Progenitor cell of endocrine pancreas (in vitro differentiated cells): ENCODE measurements around the gene CH25H. TPM values are rescaled to one million over a fixed set of nuclear protein-coding genes. Genes with fewer than 3 reads are reported as not detected.

Source experiments
- DNase-seq: peaks from one replicate; pipeline ENCODE4 v3.0.0; 2021; ENCODE audit warnings: low spot score; ENCODE audit not compliant: unreplicated experiment
- H3K27ac Mint-ChIP-seq: 2 replicates; pipeline ENCODE4 v1.8.0; 2021; ENCODE audit warnings: mild to moderate bottlenecking, moderate library complexity, mixed read lengths
- H3K27me3 Mint-ChIP-seq: 2 replicates; pipeline ENCODE4 v1.8.0; 2021; ENCODE audit warnings: mixed read lengths
- H3K36me3 Mint-ChIP-seq: 2 replicates; pipeline ENCODE4 v1.8.0; 2022; ENCODE audit warnings: mixed read lengths; ENCODE audit not compliant: insufficient read depth
- H3K4me1 Mint-ChIP-seq: 2 replicates; pipeline ENCODE4 v1.8.0; 2021; ENCODE audit warnings: low read depth, mixed read lengths
- H3K4me3 Mint-ChIP-seq: 2 replicates; pipeline ENCODE4 v1.8.0; 2021; ENCODE audit warnings: low read depth, mild to moderate bottlenecking, moderate library complexity, mixed read lengths
- H3K9me3 Mint-ChIP-seq: 2 replicates; pipeline ENCODE4 v1.8.0; 2021; ENCODE audit warnings: low read depth, mixed read lengths
- total RNA-seq: library from RNA; stranded (reverse); gene quantifications from 2 replicates; pipeline ENCODE4 v1.2.1, GENCODE V29; 2021
- TF ChIP-seq, protein P1 (sequence below): fragments of 200-600 bp; sonication (generic); IDR thresholded peaks from one replicate; pipeline ENCODE4 v1.5.0; 2021; ENCODE audit warnings: antibody characterized with exemption, mild to moderate bottlenecking; ENCODE audit not compliant: unreplicated experiment

Gene CH25H
- total RNA-seq, 1 donor from 2014 or later: not detected

- peaks cover 14% of the 10 kb centered on the region for H3K9me3 Mint-ChIP-seq
- no peak overlapping the region for H3K27ac Mint-ChIP-seq
- no peak overlapping the region for H3K4me3 Mint-ChIP-seq
- no peak for DNase-seq
- TF ChIP-seq, protein P1, sequence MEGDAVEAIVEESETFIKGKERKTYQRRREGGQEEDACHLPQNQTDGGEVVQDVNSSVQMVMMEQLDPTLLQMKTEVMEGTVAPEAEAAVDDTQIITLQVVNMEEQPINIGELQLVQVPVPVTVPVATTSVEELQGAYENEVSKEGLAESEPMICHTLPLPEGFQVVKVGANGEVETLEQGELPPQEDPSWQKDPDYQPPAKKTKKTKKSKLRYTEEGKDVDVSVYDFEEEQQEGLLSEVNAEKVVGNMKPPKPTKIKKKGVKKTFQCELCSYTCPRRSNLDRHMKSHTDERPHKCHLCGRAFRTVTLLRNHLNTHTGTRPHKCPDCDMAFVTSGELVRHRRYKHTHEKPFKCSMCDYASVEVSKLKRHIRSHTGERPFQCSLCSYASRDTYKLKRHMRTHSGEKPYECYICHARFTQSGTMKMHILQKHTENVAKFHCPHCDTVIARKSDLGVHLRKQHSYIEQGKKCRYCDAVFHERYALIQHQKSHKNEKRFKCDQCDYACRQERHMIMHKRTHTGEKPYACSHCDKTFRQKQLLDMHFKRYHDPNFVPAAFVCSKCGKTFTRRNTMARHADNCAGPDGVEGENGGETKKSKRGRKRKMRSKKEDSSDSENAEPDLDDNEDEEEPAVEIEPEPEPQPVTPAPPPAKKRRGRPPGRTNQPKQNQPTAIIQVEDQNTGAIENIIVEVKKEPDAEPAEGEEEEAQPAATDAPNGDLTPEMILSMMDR: no peak
- H3K27me3 Mint-ChIP-seq: peaks cover 82% of the 10 kb centered on the region
- peaks cover 3% of the 10 kb centered on the region for H3K36me3 Mint-ChIP-seq
- H3K4me1 Mint-ChIP-seq: peaks cover 25% of the 10 kb centered on the region
Measured at GRCh38 chr10:89189211-89189734, 17.8 kb downstream of the CH25H start.

DNA sequence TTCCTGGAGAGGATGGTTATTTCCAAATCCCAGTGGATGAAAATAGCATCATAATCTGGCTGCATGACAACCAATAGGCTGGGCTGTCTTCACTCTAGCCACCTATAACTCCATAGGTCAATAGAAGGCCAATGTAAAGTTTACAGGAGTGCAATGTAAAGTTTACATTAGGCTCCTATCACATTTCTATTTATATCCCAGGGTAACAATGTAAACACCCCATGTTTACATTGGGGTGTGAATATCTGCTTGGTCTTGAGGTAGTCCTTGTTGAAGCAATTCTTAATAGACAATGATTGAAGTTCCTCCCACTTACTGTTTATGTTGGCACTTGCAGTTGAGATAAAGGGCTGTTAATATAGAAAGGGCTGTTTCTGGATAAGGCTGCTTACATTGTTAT lies 21.5 kb downstream of the CH25H start:
- no peak for DNase-seq
- Mint-ChIP-seq H3K9me3 (peaks cover under 1% of the 10 kb centered on the region), H3K4me1 (peaks cover 20% of the 10 kb centered on the region), H3K27ac (no peak overlapping the region), H3K4me3 (no peak overlapping the region), H3K27me3 (peaks cover 81% of the 10 kb centered on the region), H3K36me3 (no peaks in the 10 kb centered on the region)
- TF ChIP-seq, protein P1: no peak

DNA sequence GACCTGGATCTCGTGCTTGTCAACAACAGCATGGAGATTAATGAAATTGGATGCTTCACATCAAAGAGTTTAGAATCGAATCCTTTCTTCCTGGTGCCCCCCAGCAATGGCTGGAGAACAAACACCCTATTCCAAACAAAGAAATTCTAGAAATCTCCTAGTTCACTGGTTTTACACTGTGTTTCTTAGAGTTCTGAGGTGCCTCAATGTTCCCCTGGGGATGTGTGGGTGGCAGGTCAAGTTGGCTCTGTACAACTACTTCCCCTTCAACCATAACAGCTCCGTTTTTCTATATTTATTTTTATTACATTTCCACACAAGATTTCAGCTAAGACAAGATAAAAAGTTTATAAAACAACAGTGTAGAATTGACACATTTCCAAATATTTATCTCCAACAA lies 22.5 kb downstream of the CH25H start:
- H3K4me3 Mint-ChIP-seq: no peak overlapping the region
- H3K9me3 Mint-ChIP-seq: no peaks in the 10 kb centered on the region
- TF ChIP-seq, protein P1: no peak
- H3K27me3 Mint-ChIP-seq: peaks cover 78% of the 10 kb centered on the region
- no peaks in the 10 kb centered on the region for H3K36me3 Mint-ChIP-seq
- DNase-seq: no peak
- H3K4me1 Mint-ChIP-seq: peaks cover 20% of the 10 kb centered on the region
- no peak overlapping the region for H3K27ac Mint-ChIP-seq

DNA sequence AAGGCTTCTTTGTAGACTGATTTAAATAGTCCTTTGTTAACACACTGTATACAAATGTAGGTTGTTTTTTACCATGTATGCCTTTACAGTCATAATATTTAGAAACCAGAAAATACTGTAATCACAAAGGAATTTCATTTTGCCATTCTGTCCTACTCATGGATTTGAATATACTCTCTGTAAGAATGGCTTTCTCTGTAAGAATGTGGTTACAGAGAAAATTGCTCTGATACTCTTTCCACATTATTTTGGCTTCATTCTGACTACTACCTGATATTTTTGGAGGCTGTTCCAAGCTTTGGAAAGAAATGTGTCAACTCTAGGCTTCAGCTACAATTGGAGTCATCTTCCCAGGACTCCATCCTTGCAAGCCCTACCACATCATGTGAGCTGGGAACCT lies 23.5 kb downstream of the CH25H start:
- DNase-seq: no peak
- no peaks in the 10 kb centered on the region for H3K36me3 Mint-ChIP-seq
- peaks cover 20% of the 10 kb centered on the region for H3K4me1 Mint-ChIP-seq
- H3K27me3 Mint-ChIP-seq: peaks cover 70% of the 10 kb centered on the region
- no peaks in the 10 kb centered on the region for H3K9me3 Mint-ChIP-seq
- TF ChIP-seq, protein P1: no peak
- no peak overlapping the region for H3K27ac Mint-ChIP-seq
- H3K4me3 Mint-ChIP-seq: no peak overlapping the region

GRCh38 chr10:89182894-89183293 lies 24.2 kb downstream of the CH25H start:
- peaks cover 63% of the 10 kb centered on the region for H3K27me3 Mint-ChIP-seq
- H3K27ac Mint-ChIP-seq: no peak overlapping the region
- no peaks in the 10 kb centered on the region for H3K9me3 Mint-ChIP-seq
- H3K4me3 Mint-ChIP-seq: no peak overlapping the region
- DNase-seq: no peak
- H3K36me3 Mint-ChIP-seq: no peaks in the 10 kb centered on the region
- peaks cover 20% of the 10 kb centered on the region for H3K4me1 Mint-ChIP-seq
- TF ChIP-seq, protein P1: no peak
